HG03095 (cell line): Measurements from ENCODE around the gene MYH7B.

ENCODE experiments used
- ATAC-seq: cut with Tn5 transposase; IDR thresholded peaks from one replicate; pipeline ENCODE4 v1.9.1; 2021; ENCODE audit warnings: moderate library complexity; ENCODE audit not compliant: unreplicated experiment

The MYH7B gene

DNA sequence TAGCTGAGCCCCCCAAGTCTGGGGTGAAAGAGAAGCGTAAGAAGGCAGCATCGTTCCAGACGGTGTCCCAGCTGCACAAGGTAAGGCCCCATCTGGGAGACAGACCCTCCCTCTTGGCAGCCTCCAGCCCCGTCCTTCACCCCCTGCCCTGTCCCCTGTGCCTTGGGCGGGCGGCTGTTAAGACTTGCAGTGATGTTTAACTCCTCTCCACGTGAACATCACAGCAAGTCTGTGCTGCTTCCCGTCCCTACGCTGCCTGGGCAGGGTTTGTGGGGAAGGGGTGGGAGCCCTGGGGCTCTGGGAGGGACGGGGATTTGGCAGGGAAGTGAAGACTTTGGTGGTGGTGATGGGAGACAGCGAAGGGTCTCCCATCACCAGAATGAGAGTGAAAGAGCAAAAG, 34.6 kb downstream of the MYH7B start:
- no peak for ATAC-seq

DNA sequence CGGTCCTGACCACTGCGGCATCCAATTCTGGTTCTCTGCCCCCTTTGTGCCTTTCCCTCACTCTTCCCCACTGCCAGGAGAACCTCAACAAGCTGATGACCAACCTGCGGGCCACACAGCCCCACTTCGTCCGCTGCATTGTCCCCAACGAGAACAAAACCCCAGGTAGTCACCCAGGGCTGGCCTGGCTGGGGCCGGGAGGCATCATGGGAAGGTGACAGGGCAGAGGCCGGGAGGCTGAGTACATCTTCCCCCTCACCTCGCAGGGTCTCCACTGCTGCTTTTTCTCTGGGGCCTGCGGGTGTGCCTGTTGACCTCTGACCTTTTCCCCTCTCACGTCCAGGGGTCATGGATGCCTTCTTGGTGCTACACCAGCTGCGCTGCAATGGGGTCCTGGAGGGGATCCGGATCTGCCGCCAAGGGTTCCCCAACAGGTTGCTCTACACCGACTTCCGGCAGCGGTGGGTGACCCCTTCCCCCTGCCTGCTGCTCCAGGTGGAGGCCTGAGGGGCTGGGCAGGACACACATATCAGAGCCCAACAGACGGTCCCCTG, 35.1 kb downstream of the MYH7B start:
- ATAC-seq = no peak

- ATAC-seq = no peak
These were observed 37.2 kb downstream of the MYH7B start for GRCh38 chr20:34992751-34993417.

GRCh38 chr20:34993941-34994508, 38.4 kb downstream of the MYH7B start:
- ATAC-seq = no peak

DNA sequence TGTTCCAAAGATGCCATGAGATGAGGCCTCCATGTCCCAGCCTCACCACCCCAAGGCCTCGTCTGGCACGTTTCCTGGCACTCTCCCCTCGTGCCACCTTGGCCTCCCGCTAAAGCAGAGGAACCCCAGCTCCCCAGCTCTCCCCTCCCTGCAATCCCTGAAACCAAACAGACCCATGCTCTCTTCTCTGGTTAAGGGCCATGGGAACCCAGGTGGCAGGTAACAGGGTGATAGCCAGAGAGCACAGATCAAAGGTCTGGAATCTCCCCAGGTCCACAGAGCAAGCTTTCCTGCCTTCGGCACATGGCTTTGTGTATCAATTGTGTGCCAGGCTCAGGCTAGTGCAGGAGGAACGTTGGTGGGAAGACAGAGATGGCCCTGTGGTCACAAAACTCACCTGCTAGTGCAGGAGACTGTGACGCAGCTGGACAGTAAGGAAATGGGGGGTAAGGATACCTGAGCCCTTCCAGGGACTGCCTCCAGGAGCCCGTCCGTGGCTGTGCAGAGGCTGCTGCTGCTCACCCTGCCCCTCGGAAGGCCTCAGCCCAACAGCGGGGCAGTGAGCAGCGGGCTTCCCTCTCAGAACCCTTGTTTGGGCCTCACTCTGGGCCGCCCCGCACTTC, 39.0 kb downstream of the MYH7B start:
- no peak for ATAC-seq

- no peak for ATAC-seq
These were observed 39.5 kb downstream of the MYH7B start for GRCh38 chr20:34995192-34995591.

- no peak for ATAC-seq
These were observed 40.0 kb downstream of the MYH7B start for GRCh38 chr20:34995696-34996095.

DNA sequence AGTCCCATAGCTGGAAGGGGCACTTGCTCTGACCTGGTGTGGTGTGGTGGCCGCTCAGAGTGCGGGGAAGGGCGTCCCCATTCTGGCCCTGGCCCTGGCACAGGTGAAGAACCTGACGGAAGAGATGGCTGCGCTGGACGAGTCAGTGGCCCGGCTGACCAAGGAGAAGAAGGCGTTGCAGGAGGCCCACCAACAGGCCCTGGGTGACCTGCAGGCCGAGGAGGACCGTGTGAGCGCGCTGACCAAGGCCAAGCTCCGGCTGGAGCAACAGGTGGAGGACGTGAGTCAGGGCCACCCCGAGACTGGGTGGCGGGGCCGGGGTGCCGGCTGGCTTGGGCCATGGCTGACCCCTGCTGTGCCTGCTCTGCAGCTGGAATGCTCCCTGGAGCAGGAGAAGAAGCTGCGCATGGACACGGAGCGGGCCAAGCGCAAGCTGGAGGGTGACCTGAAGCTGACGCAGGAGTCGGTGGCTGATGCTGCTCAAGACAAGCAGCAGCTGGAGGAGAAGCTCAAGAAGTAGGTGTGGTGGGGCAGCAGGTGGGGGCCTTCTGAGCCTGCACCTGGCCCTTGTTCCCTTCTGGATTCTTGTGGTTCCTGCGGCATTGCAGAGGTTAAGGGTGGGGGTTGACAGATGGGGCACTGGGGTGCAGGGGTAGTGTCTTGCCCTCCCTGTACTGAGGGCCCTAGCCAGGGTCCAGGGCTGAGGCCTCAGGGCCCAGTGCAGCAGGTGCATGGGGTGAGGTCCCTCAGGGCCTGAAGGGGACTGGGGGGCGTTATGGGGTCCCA, 40.8 kb downstream of the MYH7B start:
- no peak for ATAC-seq

DNA sequence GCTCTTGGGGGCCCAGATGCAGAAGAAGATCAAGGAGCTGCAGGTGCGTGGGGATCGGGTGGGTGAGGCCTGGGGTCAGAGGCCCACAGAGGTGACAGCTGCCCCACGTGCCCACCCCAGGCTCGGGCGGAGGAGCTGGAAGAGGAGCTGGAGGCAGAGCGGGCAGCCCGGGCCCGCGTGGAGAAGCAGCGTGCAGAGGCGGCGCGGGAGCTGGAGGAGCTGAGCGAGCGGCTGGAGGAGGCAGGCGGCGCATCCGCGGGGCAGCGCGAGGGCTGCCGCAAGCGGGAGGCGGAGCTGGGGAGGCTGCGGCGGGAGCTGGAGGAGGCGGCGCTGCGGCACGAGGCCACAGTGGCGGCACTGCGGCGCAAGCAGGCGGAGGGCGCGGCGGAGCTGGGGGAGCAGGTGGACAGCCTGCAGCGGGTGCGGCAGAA, 41.5 kb downstream of the MYH7B start:
- ATAC-seq = no peak

GRCh38 chr20:34997774-34998173, 42.1 kb downstream of the MYH7B start:
- no peak for ATAC-seq

GRCh38 chr20:34998331-34998950, 42.8 kb downstream of the MYH7B start:
- ATAC-seq = no peak

GRCh38 chr20:34999021-34999451, 43.4 kb downstream of the MYH7B start:
- no peak for ATAC-seq

DNA sequence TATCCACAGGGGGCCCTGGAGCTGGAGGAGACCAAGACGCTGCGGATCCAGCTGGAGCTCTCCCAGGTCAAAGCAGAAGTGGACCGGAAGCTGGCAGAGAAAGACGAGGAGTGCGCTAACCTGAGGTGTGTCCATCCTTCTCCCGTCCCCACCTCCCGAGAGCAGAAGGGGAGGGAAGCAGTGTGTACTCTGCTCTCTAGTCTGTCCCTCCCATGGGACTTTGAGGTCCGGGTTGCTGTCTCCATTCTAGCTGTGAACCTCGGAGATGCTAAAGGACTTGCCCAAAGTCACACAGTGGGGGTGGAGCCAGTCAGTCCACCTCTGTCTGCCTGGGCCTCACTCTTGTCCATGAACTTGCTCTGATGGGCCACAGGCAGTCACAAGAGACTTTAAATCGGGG, 44.1 kb downstream of the MYH7B start:
- ATAC-seq = no peak

- ATAC-seq = no peak
These were observed 44.7 kb downstream of the MYH7B start for GRCh38 chr20:35000311-35000921.

GRCh38 chr20:35000922-35001595, 45.4 kb downstream of the MYH7B start:
- ATAC-seq = no peak

DNA sequence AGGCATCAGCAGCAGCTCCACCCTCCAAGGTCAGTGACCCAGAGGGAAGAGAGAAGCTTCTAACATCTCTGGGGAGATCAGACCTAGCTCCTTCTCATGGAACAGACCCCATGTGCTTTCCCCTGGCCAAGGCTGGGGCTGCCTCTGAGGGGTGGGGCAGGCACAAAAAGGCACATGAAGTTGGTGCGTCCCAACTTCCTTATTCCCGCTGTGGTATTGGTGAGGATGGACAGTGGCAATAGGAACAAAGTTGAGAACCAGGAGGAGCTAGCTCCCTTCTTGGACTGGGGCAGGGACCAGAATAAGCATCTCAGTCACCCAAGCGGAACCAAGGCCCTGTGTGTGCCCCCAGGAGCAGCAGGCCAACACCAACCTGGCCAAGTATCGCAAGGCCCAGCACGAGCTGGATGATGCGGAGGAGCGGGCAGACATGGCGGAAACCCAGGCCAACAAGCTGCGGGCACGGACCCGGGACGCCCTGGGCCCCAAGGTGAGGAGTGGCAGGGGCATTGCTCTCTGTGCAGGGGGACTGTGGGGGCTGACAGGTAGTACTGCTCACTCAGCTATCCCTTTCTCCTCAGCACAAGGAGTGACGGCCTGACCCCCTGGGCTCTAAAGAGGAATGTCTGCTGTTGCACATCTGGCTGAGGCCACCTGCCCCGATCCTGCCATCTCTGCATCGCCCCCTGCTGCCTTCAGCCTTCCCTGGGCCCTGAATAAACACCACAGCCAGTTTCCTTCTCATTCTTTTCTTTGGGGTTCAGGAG, 46.1 kb downstream of the MYH7B start:
- no peak for ATAC-seq

GRCh38 chr20:35002426-35003210, 47.0 kb downstream of the MYH7B start:
- ATAC-seq = no peak
